Fibroblast of lung (primary cell): ENCODE results near the gene FOXG1. TPM values are rescaled to one million over a fixed set of nuclear protein-coding genes. Genes with fewer than 3 reads are reported as not detected.

Source experiments
- DNase-seq, 2 donors: peaks; one replicate each; pipeline versions ENCODE4 v3.0.0 to v3.0.0-alpha.2; 2010; ENCODE audit warnings: low read depth in 2 of 2
- H2AFZ ChIP-seq: 2 replicates; pipeline ENCODE4 v1.5.1; 2012; ENCODE audit warnings: low read length, control low read depth, inconsistent platforms
- H3K27ac ChIP-seq: 2 replicates; pipeline ENCODE4 v1.5.1; 2011; ENCODE audit warnings: low read length, control low read depth; ENCODE audit not compliant: insufficient read depth
- H3K27me3 ChIP-seq: 2 replicates; pipeline ENCODE4 v1.5.1; 2011; ENCODE audit warnings: mild to moderate bottlenecking, low read length; ENCODE audit not compliant: control insufficient read depth, insufficient read depth
- H3K36me3 ChIP-seq: 2 replicates; pipeline ENCODE4 v1.5.1; 2011; ENCODE audit warnings: low read length; ENCODE audit not compliant: control insufficient read depth, insufficient read depth
- H3K4me1 ChIP-seq: 2 replicates; pipeline ENCODE4 v1.5.1; 2011; ENCODE audit warnings: low read length; ENCODE audit not compliant: control insufficient read depth, insufficient read depth; ENCODE audit errors: extremely low read depth
- H3K4me2 ChIP-seq: 2 replicates; pipeline ENCODE4 v1.5.1; 2011; ENCODE audit warnings: low read length, control low read depth; ENCODE audit not compliant: insufficient read depth; ENCODE audit errors: extremely low read depth
- H3K4me3 ChIP-seq, 4 experiments: fragments of 200-600 bp in 1 of 4; sonication (generic) in 1 of 4; replicated peaks in 1 of 4; 2 replicates each; pipeline ENCODE4 v1.5.1; 2011 to 2016; ENCODE audit warnings: low read length in 4 of 4, low read depth in 3 of 4, mild to moderate bottlenecking in 3 of 4, control low read depth in 2 of 4, inconsistent platforms in 1 of 4, mixed read lengths in 1 of 4; ENCODE audit not compliant: insufficient read depth in 1 of 4; ENCODE audit errors: control extremely low read depth in 1 of 4
- H3K79me2 ChIP-seq: 2 replicates; pipeline ENCODE4 v1.5.1; 2012; ENCODE audit warnings: mild to moderate bottlenecking, low read length, inconsistent platforms; ENCODE audit not compliant: control insufficient read depth, insufficient read depth
- H3K9ac ChIP-seq: 2 replicates; pipeline ENCODE4 v1.5.1; 2011; ENCODE audit warnings: mild to moderate bottlenecking, low read length, control low read depth; ENCODE audit not compliant: insufficient read depth
- H3K9me3 ChIP-seq: 2 replicates; pipeline ENCODE4 v1.5.1; 2012; ENCODE audit warnings: low read depth, low read length; ENCODE audit not compliant: control insufficient read depth, insufficient read depth
- H4K20me1 ChIP-seq: 2 replicates; pipeline ENCODE4 v1.5.1; 2011; ENCODE audit warnings: low read length; ENCODE audit not compliant: control insufficient read depth, insufficient read depth; ENCODE audit errors: extremely low read depth
- CTCF ChIP-seq, 2 donors: IDR thresholded peaks in 1 of 2; conservative IDR thresholded peaks in 1 of 2; 1 replicate in 1 of 2; 2 replicates in 1 of 2; pipeline ENCODE4 v1.5.1; 2011 to 2012; ENCODE audit warnings: low read length in 2 of 2, control low read depth in 1 of 2, inconsistent platforms in 1 of 2, low read depth in 1 of 2, mild to moderate bottlenecking in 1 of 2
- EZH2 ChIP-seq: IDR thresholded peaks from 2 replicates; pipeline ENCODE4 v1.5.1; 2012; ENCODE audit warnings: low read length, control low read depth, mild to moderate bottlenecking; ENCODE audit errors: missing control alignments
- polyA plus RNA-seq, 2 donors: library from polyadenylated mRNA; depleted of rRNA in 1 of 2; stranded (reverse) in 1 of 2; unstranded in 1 of 2; fragments of >200 nt; gene quantifications; 2 replicates each; pipeline ENCODE4 v1.2.1, GENCODE V29; 2011 to 2012; ENCODE audit warnings: missing spikeins in 1 of 2
- total RNA-seq: library from RNA; depleted of rRNA; stranded (reverse); fragments of >200 nt; gene quantifications from 2 replicates; pipeline ENCODE4 v1.2.1, GENCODE V29; 2014

The FOXG1 gene
- total and polyA plus RNA-seq, 2 donors (not counting 1 experiment from before 2014, with no cell fraction given): not detected

DNA sequence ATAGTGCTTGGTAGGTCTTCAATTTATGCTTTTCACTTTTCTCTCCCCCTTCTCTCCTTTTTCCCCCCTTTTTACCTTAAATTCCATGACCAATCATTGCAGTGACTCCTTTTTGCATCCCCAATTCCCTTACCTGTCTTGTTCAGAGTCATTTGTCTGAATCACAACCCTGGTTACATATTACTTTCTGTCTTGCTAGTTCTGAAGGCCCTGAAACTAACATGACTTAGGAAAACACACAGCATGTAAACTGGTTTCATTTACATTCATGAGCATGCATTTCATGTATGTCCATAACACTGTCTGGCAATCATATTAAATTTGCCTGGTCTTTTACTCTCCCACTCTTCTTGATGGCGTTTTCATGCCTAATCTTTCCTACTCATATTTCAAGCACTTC is 20.3 kb upstream of the FOXG1 start:
- H3K4me3 ChIP-seq: no peak overlapping the region
- TF ChIP-seq EZH2: no peak
- no peak for TF ChIP-seq CTCF (conservative IDR thresholded peaks at IDR 0.05 in 1 of 2, IDR thresholded peaks at IDR 0.05 in 1 of 2; ENCODE audit: low read depth in 1 of 2, low read length in 2 of 2)
- no peaks in the 10 kb centered on the region for H3K36me3 ChIP-seq
- no peaks in the 10 kb centered on the region for H3K79me2 ChIP-seq
- DNase-seq: no peak
- H3K9ac ChIP-seq: no peak overlapping the region
- no peaks in the 10 kb centered on the region for H3K4me1 ChIP-seq
- no peaks in the 10 kb centered on the region for H3K9me3 ChIP-seq
- H3K4me2 ChIP-seq: no peak overlapping the region
- H2AFZ ChIP-seq: no peak overlapping the region
- no peaks in the 10 kb centered on the region for H3K27me3 ChIP-seq
- H4K20me1 ChIP-seq: no peaks in the 10 kb centered on the region
- H3K27ac ChIP-seq: no peak overlapping the region

DNA sequence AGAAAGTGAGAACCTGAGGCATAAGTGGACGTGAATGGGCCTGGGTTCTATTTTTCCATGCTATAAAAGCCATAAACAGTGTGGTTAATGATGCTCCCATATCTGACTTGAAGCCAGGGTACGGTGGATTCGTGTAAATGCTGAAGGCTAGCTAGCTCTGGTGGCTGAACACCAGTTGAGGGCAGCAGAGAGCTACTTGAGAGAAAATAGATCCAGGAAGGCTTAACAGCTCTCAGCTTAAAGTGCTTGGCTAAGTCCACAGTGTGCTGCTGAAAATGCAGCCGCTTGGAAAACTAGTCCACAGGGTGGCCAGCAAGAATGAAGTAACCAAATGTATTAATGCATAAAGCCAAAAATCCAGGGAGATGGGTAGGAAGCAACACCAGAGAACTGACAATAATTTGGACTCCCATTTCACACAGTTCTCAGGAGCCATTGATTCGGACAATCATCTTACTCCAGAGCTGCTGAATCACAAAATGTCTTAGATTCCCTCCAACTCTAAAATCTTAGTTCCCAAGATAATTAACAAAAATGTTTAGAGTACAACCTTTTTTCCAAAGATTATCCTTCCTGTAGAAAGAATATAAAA is 15.0 kb upstream of the FOXG1 start:
- H3K36me3 ChIP-seq: no peaks in the 10 kb centered on the region

More for the DNA sequence above, 15.0 kb upstream of the FOXG1 start:
- Histone ChIP-seq H2AFZ (no peak overlapping the region), H3K4me3 (no peak overlapping the region), H3K9ac (no peak overlapping the region), H4K20me1 (no peaks in the 10 kb centered on the region), H3K4me1 (no peaks in the 10 kb centered on the region), H3K4me2 (no peak overlapping the region), H3K27ac (no peak overlapping the region), H3K79me2 (no peaks in the 10 kb centered on the region), H3K9me3 (no peaks in the 10 kb centered on the region), H3K27me3 (peaks cover 18% of the 10 kb centered on the region)
- DNase-seq: peak; percentile 59 to 63
- TF ChIP-seq CTCF (conservative IDR thresholded peaks at IDR 0.05 in 1 of 2, IDR thresholded peaks at IDR 0.05 in 1 of 2; ENCODE audit: low read depth in 1 of 2, low read length in 2 of 2) (peak; percentile 73 to 78), EZH2 (no peak)
